ENCODE measurements around the gene GLT1D1. TPM values are rescaled to one million over a fixed set of nuclear protein-coding genes. Genes with fewer than 3 reads are reported as not detected.

GLT1D1 gene
- total RNA-seq, 4 donors from 2014 or later, result 1.0 to 4.9 (median 3.0) TPM

GRCh38 chr12:129001826-129002225 is 148.5 kb downstream of the GLT1D1 start:
- intact Hi-C loops (cut with DNase I; ENCODE audit: low total_unique reads), result no loop called here
- H3K4me3 ChIP-seq, result no peak overlapping the region
- no peak overlapping the region for H3K27ac ChIP-seq
- TF ChIP-seq, protein P1, sequence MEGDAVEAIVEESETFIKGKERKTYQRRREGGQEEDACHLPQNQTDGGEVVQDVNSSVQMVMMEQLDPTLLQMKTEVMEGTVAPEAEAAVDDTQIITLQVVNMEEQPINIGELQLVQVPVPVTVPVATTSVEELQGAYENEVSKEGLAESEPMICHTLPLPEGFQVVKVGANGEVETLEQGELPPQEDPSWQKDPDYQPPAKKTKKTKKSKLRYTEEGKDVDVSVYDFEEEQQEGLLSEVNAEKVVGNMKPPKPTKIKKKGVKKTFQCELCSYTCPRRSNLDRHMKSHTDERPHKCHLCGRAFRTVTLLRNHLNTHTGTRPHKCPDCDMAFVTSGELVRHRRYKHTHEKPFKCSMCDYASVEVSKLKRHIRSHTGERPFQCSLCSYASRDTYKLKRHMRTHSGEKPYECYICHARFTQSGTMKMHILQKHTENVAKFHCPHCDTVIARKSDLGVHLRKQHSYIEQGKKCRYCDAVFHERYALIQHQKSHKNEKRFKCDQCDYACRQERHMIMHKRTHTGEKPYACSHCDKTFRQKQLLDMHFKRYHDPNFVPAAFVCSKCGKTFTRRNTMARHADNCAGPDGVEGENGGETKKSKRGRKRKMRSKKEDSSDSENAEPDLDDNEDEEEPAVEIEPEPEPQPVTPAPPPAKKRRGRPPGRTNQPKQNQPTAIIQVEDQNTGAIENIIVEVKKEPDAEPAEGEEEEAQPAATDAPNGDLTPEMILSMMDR (IDR thresholded peaks at IDR 0.05 in 4 of 5, conservative IDR thresholded peaks at IDR 0.05 in 1 of 5), result no peak
- TF ChIP-seq POLR2A (IDR thresholded peaks at IDR 0.05), result no peak
- no peaks in the 10 kb centered on the region for H3K4me1 ChIP-seq
- no peaks in the 10 kb centered on the region for H3K9me3 ChIP-seq
- no peak for ATAC-seq
- in situ Hi-C loops (cut with MboI; ENCODE audit: low sequenced_read_pairs in 4 of 4), result no loop called here
- no peak for DNase-seq
- H3K27me3 ChIP-seq, result no peaks in the 10 kb centered on the region
- no peaks in the 10 kb centered on the region for H3K36me3 ChIP-seq

DNA sequence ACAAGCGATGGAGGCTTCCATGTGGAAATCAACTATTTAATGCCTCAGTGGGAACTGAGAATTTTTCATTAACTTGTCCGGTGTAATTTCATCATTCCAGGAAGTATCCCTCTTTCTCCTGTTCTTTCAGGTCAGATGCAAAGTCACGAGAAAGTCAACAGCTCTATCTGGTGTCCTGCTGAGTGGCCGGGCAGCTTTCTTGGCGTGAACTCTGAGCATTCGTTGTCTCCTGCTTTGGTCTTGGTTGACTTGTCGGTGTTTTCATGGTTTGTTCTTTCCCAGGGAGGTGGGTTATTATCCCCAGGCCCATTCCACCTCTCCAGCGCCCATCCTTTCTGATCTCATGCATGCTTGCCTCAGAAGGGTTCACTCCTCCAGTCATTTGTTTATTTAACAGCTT is 149.1 kb downstream of the GLT1D1 start:
- no peak overlapping the region for H3K4me3 ChIP-seq
- no peak overlapping the region for H3K27ac ChIP-seq
- in situ Hi-C loops (cut with MboI; ENCODE audit: low sequenced_read_pairs in 4 of 4), result no loop called here
- TF ChIP-seq, protein P1 (IDR thresholded peaks at IDR 0.05 in 4 of 5, conservative IDR thresholded peaks at IDR 0.05 in 1 of 5), result no peak
- no peak for TF ChIP-seq POLR2A (IDR thresholded peaks at IDR 0.05)
- ATAC-seq, result no peak
- H3K4me1 ChIP-seq, result no peaks in the 10 kb centered on the region
- no peak for DNase-seq
- intact Hi-C loops (cut with DNase I; ENCODE audit: low total_unique reads), result no loop called here
- H3K36me3 ChIP-seq, result no peaks in the 10 kb centered on the region
- H3K9me3 ChIP-seq, result no peaks in the 10 kb centered on the region
- H3K27me3 ChIP-seq, result no peaks in the 10 kb centered on the region

DNA sequence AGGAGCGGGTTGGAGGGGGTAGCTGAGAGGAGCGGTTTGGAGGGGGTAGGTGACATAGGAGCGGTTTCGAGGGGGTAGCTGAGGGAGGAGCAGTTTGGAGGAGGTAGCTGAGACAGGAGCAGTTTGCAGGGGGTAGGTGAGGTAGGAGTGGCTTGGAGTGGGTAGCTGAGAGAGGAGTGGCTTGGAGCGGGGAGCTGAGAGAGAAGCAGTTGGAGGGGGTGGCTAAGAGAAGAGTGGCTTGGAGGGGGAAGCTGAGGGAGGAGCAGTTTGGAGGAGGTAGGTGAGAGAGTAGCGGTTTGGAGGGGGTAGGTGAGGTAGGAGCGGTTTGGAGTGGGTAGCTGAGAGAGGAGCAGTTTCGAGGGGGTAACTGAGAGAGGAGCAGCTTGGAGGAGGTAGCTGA is 152.1 kb downstream of the GLT1D1 start:
- ATAC-seq (no peak), DNase-seq (no peak)
- in situ Hi-C loops (cut with MboI; ENCODE audit: low sequenced_read_pairs in 4 of 4), result no loop called here
- Histone ChIP-seq H3K9me3 (no peaks in the 10 kb centered on the region), H3K27me3 (no peaks in the 10 kb centered on the region), H3K4me1 (no peaks in the 10 kb centered on the region), H3K36me3 (no peaks in the 10 kb centered on the region), H3K4me3 (no peak overlapping the region), H3K27ac (no peak overlapping the region)
- TF ChIP-seq, protein P1 (IDR thresholded peaks at IDR 0.05 in 4 of 5, conservative IDR thresholded peaks at IDR 0.05 in 1 of 5), result no peak
- no peak for TF ChIP-seq POLR2A (IDR thresholded peaks at IDR 0.05)
- intact Hi-C loops (cut with DNase I; ENCODE audit: low total_unique reads), result no loop called here

DNA sequence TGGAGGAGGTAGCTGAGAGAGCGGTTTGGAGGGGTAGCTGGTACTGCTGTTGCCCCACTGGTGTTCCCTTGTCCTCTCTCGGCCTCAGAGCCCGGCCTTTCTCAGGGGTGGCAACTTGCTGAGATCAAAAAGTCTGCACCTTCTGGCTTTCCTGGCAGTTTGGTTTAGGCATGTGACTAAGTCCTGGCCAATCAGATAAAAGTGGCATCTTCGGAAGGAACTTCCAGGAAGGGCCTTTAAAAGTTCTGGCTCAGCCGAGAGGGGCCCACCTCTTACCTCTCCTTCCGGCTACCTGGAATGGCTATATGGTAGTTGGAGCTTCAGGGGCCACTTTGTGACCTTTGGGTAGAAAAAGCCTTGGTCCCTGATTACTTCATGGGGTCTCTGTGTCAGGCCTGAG is 152.6 kb downstream of the GLT1D1 start:
- no peaks in the 10 kb centered on the region for H3K27me3 ChIP-seq
- TF ChIP-seq, protein P1 (IDR thresholded peaks at IDR 0.05 in 4 of 5, conservative IDR thresholded peaks at IDR 0.05 in 1 of 5), result no peak
- TF ChIP-seq POLR2A (IDR thresholded peaks at IDR 0.05), result no peak
- no peak overlapping the region for H3K27ac ChIP-seq
- no peaks in the 10 kb centered on the region for H3K4me1 ChIP-seq
- no peak overlapping the region for H3K4me3 ChIP-seq
- in situ Hi-C loops (cut with MboI; ENCODE audit: low sequenced_read_pairs in 4 of 4), result no loop called here
- no peaks in the 10 kb centered on the region for H3K36me3 ChIP-seq
- H3K9me3 ChIP-seq, result no peaks in the 10 kb centered on the region
- intact Hi-C loops (cut with DNase I; ENCODE audit: low total_unique reads), result no loop called here
- DNase-seq, result no peak
- no peak for ATAC-seq

Data from gastrocnemius medialis (tissue), 4 donors.